Measurements from ENCODE around the gene CPNE7.

DNA sequence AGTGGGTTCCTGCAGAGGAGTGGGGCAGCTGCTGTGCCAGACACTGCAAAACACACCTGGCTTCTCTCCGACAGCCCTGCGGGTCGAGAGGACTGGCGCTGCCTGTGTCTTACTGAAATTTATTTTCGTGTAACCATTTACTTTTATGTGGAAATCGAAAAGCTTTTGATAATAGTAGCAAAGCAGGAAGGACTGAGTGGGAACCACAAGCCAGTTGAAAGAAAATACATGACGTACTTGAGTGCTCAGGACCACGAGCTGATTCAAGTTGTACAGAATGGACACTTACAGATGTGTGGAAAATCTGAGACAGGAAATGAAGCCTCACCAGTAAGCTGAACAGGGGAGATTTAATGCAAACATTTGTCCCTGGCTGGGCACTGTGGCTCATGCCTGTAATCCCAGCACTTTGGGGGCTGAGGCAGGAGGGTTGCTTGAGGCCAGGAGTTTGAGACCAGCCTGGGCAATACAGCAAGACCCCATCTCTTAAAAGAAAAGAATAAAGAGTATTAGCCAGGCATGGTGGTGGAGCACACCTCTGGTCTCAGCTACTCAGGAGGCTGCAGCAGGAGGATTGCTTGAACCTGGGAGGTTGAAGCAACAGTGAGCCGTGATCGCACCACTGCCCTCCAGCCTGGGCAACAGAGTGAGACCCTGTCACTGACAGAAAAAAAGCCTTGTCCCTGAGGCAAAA, 26.4 kb upstream of the CPNE7 start:
- no peak for TF ChIP-seq POLR2A (IDR thresholded peaks at IDR 0.05)
- TF ChIP-seq, protein P1, sequence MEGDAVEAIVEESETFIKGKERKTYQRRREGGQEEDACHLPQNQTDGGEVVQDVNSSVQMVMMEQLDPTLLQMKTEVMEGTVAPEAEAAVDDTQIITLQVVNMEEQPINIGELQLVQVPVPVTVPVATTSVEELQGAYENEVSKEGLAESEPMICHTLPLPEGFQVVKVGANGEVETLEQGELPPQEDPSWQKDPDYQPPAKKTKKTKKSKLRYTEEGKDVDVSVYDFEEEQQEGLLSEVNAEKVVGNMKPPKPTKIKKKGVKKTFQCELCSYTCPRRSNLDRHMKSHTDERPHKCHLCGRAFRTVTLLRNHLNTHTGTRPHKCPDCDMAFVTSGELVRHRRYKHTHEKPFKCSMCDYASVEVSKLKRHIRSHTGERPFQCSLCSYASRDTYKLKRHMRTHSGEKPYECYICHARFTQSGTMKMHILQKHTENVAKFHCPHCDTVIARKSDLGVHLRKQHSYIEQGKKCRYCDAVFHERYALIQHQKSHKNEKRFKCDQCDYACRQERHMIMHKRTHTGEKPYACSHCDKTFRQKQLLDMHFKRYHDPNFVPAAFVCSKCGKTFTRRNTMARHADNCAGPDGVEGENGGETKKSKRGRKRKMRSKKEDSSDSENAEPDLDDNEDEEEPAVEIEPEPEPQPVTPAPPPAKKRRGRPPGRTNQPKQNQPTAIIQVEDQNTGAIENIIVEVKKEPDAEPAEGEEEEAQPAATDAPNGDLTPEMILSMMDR (IDR thresholded peaks at IDR 0.05): no peak
